Skeletal muscle satellite cell (primary cell): ENCODE measurements around the gene TOR4A.
"Not testable (repeated sequence)": the region's sequence is repeated elsewhere in the genome, so short reads cannot be mapped to it uniquely, and the experiment has no call there.

Source experiments
- H3K27me3 ChIP-seq: 2 replicates; pipeline ENCODE4 v1.7.0; 2013; ENCODE audit warnings: low read length; ENCODE audit not compliant: control insufficient read depth, insufficient read depth
- H3K36me3 ChIP-seq: 2 replicates; pipeline ENCODE4 v1.7.0; 2013; ENCODE audit warnings: mild to moderate bottlenecking, control low read depth, low read length; ENCODE audit not compliant: insufficient read depth
- H3K4me1 ChIP-seq: 2 replicates; pipeline ENCODE4 v1.7.0; 2013; ENCODE audit warnings: low read length; ENCODE audit not compliant: control insufficient read depth, insufficient read depth
- H3K4me2 ChIP-seq: 2 replicates; pipeline ENCODE4 v1.7.0; 2013; ENCODE audit warnings: mild to moderate bottlenecking, low read length
- H3K4me3 ChIP-seq: 2 replicates; pipeline ENCODE4 v1.7.0; 2013; ENCODE audit warnings: low read length
- H3K9ac ChIP-seq: 2 replicates; pipeline ENCODE4 v1.7.0; 2013; ENCODE audit warnings: mild to moderate bottlenecking, low read depth, low read length, moderate library complexity
- H3K9me3 ChIP-seq: replicated peaks from 2 replicates; pipeline ENCODE4 v1.7.0; 2013; ENCODE audit warnings: mild to moderate bottlenecking, control low read depth, low read length

TOR4A gene

DNA sequence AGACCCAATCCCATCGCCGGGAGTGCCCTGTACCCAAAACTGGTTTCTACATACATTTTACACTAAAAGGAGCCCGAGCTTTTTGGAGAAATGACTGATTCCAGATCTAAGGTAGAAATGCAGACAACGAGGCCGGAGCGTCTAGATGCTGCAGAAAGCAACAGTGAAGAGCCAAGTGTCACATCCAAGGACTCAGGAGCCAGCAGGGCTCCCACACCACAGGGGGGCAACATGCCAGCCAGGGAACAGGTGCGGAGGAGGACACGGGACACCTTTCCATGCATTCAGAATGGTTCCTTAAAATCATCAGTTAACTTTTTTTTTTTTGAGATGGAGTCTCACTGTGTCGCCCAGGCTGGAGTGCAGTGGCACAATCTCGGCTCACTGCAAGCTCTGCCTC, 47.6 kb downstream of the TOR4A start:
- Histone ChIP-seq H3K4me2 (no peak overlapping the region), H3K9ac (no peak overlapping the region), H3K9me3 (no peaks in the 10 kb centered on the region), H3K36me3 (no peaks in the 10 kb centered on the region), H3K27me3 (no peaks in the 10 kb centered on the region), H3K4me3 (no peak overlapping the region), H3K4me1 (no peaks in the 10 kb centered on the region)

- H3K36me3 ChIP-seq = no peaks in the 10 kb centered on the region
- H3K9ac ChIP-seq = no peak overlapping the region
- H3K9me3 ChIP-seq = no peaks in the 10 kb centered on the region
- H3K27me3 ChIP-seq = no peaks in the 10 kb centered on the region
- no peaks in the 10 kb centered on the region for H3K4me1 ChIP-seq
- no peak overlapping the region for H3K4me2 ChIP-seq
- no peak overlapping the region for H3K4me3 ChIP-seq
These were observed 48.3 kb downstream of the TOR4A start for GRCh38 chr9:137325799-137326198.

- H3K27me3 ChIP-seq = no peaks in the 10 kb centered on the region
- H3K36me3 ChIP-seq = no peaks in the 10 kb centered on the region
- H3K9ac ChIP-seq = no peak overlapping the region
- no peak overlapping the region for H3K4me2 ChIP-seq
- no peaks in the 10 kb centered on the region for H3K9me3 ChIP-seq
- no peak overlapping the region for H3K4me3 ChIP-seq
- no peaks in the 10 kb centered on the region for H3K4me1 ChIP-seq
These were observed 49.0 kb downstream of the TOR4A start for GRCh38 chr9:137326445-137327065.

DNA sequence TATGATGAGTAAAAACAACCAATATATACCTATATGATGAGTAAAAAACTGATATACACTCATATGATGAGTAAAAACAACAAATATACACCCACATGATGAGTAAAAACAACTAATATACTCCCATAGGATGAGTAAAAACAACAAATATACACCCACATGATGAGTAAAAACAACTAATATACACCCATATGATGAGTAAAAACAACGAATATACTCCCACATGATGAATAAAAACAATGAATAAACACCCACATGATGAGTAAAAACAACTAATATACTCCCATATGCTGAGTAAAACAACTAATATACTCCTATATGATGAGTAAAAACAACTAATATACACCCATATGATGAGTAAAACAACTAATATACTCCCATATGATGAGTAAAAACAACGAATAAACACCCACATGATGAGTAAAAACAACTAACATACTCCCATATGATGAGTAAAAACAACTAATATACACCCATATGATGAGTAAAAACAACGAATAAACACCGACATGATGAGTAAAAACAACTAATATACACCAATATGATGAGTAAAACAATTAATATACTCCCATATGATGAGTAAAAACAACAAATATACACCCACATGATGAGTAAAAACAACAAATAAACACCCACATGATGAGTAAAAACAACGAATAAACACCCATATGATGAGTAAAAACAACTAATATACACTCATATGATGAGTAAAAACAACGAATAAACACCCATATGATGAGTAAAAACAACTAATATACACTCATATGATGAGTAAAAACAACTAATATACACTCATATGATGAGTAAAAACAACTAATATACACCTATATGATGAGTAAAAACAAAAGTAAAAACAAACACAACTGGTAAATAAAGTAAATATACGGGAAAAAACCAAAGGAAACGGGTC, 50.4 kb downstream of the TOR4A start:
- H3K4me1 ChIP-seq, H3K4me2 ChIP-seq, H3K9me3 ChIP-seq, H3K9ac ChIP-seq, H3K27me3 ChIP-seq, H3K36me3 ChIP-seq, H3K4me3 ChIP-seq: not testable (repeated sequence)

DNA sequence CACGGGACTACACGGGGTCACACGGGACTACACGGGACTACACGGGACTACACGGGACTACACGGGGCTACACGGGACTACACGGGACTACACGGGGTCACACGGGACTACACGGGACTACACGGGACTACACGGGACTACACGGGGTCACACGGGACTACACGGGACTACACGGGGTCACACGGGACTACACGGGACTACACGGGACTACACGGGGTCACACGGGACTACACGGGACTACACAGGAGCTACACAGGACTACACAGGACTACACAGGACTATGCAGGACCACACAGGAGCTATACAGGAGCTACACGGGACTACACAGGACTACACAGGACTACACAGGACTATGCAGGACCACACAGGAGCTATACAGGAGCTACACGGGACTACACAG, 52.1 kb downstream of the TOR4A start:
- not testable (repeated sequence) for H3K4me1 ChIP-seq, H3K9me3 ChIP-seq, H3K4me2 ChIP-seq, H3K27me3 ChIP-seq, H3K36me3 ChIP-seq, H3K4me3 ChIP-seq, H3K9ac ChIP-seq

DNA sequence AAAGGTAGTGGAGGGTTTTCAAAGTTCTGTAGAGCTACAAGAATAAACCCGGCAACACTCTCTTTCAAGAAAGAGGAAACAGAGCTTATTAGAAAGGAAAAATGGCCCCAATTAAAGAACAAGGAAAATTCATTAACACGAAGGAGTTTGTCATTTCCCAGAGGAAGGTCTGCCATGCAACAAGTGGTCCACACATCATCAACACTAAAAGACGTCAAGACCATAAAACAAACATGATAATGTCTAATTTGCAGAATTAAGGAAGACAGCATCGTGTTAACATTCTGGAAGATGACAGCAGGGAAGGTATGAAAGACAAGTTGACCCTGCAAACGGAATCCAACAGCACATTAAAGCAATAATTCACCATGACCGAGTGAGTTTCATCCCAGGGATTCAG, 53.2 kb downstream of the TOR4A start:
- Histone ChIP-seq H3K36me3 (no peaks in the 10 kb centered on the region), H3K4me3 (no peak overlapping the region), H3K9me3 (no peaks in the 10 kb centered on the region), H3K4me1 (no peaks in the 10 kb centered on the region), H3K4me2 (no peak overlapping the region), H3K27me3 (no peaks in the 10 kb centered on the region), H3K9ac (no peak overlapping the region)

- Histone ChIP-seq H3K36me3 (no peaks in the 10 kb centered on the region), H3K4me3 (no peak overlapping the region), H3K9me3 (peaks cover 3% of the 10 kb centered on the region), H3K9ac (no peak overlapping the region), H3K4me1 (no peaks in the 10 kb centered on the region), H3K27me3 (no peaks in the 10 kb centered on the region), H3K4me2 (no peak overlapping the region)
These were observed 54.4 kb downstream of the TOR4A start for GRCh38 chr9:137331929-137332328.
